DOHH2 (cell line): ENCODE measurements around the gene LCP2.

ENCODE experiments used
- CTCF ChIP-seq: fragments of 200-600 bp; sonication (generic); IDR thresholded peaks from one replicate; pipeline ENCODE4 v1.5.1; 2014; ENCODE audit warnings: antibody characterized with exemption, mild to moderate bottlenecking, low read depth, low read length; ENCODE audit not compliant: poor library complexity, severe bottlenecking
- EZH2phosphoT487 ChIP-seq: fragments of 200-600 bp; sonication (generic); IDR thresholded peaks from 2 replicates; pipeline ENCODE4 v1.6.1; 2017; ENCODE audit warnings: borderline replicate concordance, mild to moderate bottlenecking, antibody characterized with exemption, low read length, moderate library complexity, mixed read lengths

DNA sequence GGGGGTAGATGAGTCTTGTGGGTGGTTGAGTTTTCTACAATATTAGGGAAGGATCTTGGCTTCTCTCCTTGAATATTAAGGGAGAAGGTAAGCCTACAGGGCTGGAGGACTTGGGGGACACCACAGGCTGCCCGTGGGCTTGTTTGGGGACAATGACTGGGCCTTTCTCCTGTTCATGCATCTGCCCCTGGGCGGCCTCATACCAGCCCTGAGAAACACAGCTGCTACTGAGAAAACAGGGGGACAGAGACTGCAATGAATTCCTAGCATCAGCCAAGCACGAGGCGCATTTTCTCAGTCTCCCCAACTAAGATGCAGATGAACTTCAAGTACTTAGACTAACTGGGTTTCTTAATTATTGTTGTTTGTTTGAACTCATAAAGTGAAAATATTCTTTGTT, 40.2 kb downstream of the LCP2 start:
- TF ChIP-seq CTCF: no peak
- no peak for TF ChIP-seq EZH2phosphoT487
